Activated T-cell treated with anti-CD3 and anti-CD28 coated beads for 48 hours (primary cell): ENCODE measurements around the gene PIP5K1A.
"Not testable (repeated sequence)": the region's sequence is repeated elsewhere in the genome, so short reads cannot be mapped to it uniquely, and the experiment has no call there.

Experiments used
- DNase-seq: peaks from one replicate; pipeline ENCODE4 v3.0.0-alpha.2; 2020; ENCODE audit warnings: low read depth

PIP5K1A gene

GRCh38 chr1:151193304-151193703 is 5.0 kb upstream of the PIP5K1A start:
- DNase-seq, result no peak

DNA sequence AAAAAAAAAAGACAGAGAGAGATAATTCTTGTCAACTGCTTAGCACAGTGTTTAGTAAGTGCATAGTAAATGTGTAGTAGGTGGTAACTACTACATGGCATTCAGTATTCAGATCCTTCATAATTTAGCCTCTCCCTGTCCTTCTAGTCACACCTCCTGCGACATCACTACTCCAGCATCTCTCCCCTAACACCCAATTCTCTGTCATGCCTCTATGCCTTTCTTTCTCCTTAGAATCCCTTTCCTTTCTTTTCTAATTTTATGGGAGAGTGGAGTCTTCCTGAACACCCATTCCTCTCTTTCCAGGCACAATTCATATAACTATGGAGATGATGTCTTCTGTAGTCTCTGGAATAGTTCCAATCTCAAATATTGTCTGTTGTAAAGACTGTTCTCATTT is 4.5 kb upstream of the PIP5K1A start:
- DNase-seq, result no peak

DNA sequence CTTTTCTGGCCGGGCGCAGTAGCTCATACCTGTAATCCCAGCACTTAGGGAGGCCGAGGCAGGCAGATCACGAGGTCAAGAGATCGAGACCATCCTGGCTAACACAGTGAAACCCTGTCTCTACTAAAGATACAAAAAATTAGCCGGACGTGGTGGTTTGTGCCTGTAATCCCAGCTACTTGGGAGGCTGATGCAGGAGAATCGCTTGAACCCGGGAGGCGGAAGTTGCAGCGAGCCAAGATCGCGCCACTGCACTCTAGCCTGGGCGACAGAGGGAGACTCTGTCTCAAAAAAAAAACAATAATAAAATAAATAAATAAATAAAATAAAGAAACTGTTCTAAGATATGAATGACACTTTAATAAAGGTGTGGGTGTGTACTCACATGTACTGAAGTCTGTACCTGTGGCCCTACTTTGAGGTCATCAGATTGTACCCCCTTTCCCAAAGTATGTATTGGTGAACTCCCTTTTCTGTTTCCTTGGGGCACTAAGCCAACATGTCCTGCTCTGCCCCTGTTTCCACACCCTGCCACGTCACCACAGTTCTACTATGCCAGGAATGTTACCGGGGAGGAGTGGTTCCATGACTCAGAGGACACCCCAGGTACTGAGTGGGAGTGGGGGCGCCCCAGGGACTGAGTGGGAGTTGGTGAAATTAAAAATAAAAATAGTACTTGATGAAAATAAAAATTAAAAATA is 3.3 kb upstream of the PIP5K1A start:
- DNase-seq, result not testable (repeated sequence)

DNA sequence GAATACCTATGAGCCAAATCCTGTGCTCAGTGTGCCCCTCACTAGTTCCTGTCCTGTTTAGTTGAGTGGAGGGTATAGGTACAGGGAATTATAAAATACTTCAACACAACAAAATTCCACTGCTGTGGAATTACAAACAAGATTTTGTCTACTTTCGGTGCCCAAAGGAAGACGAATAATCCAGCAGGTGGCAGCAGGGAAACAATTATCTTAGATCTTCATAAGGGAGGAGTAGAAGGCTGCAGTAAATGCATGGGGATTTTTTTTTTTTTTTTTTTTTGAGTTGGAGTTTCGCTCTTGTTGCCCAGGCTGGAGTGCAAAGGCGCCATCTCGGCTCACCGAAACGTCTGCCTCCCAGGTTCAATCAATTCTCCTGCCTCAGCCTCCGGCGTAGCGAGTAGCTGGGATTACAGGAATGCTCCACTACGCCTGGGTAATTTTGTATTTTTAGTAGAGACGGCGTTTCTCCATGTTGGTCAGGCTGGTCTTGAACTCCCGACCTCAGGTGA is 2.0 kb upstream of the PIP5K1A start:
- DNase-seq, result no peak

DNA sequence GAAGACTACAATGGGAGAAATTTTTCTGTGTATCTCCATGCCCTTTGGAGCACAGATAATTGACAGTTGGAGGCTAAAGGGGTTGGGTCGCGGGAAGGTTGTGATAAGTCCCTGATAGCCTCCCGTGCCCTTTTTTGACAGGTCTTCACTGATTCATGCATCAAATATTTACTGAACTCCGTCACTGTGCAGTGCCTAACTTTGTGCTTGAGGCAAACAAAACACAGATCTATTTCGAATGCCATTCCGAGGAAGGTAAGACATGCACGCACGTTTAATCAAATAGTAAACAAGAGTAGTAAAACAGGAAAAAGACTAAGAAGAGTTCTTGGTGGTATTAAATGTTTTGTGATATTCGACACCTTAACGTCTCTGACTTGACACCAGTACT is 494 bp upstream of the PIP5K1A start:
- no peak for DNase-seq

DNA sequence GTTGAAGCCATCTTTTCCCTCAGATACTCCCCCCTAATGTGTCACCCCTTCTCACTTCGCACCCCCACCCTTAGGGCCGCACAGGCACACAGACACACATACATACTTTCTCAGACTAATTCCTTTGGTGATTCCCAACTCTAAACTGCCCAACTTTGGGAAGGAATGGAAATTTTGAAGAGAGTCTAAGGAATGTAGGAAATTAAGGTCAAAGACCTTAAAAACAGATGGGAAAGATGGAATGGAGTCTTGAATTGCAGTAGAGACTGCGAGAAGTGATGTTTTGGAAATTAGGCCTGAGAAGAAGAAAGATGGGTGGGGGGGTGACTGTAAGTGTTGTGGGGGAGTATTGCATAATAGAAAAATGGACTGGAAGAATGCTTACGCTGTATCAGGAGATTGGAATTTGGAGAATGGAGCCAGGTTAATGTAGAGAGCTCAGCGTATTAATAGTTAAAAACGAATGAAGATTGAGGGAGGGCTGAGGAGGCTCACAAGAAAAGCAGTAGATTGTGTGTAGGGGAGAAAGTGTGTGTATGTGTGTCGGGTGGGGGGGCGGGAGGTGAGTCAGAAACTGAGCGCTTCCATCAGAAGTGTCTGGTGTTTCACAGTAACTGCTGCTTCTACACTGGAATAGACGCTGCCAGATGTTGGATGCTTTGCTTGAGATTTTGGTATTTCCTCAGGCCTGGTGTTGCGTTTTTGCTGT is 1.7 kb downstream of the PIP5K1A start:
- DNase-seq, result no peak

DNA sequence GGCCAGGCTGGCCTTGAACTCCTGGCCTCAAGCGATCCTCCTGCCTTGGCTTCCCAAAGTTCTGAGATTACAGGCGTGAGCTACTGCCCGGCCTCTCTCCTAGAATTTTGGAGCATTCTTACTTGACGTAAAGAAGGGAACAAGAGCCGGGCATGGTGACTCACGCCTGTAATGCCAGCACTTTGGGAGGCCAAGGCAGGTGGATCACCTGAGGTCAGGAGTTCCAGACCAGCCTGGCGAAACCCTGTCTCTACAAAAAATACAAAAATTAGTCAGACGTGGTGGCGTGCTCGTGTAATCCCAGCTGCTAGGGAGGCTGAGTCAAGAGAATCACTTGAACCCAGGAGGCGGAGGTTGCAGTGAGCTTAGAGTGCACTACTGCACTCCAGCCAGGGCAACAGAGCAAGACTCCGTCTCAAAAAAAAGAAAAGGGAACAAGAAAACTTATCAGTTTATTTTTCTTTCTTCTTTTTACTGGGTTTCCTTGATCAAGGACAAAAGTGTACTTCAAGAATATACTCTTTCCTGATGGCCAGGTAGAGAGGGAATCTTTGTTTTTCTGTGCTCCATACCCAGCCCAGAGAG is 7.1 kb downstream of the PIP5K1A start:
- not testable (repeated sequence) for DNase-seq

DNA sequence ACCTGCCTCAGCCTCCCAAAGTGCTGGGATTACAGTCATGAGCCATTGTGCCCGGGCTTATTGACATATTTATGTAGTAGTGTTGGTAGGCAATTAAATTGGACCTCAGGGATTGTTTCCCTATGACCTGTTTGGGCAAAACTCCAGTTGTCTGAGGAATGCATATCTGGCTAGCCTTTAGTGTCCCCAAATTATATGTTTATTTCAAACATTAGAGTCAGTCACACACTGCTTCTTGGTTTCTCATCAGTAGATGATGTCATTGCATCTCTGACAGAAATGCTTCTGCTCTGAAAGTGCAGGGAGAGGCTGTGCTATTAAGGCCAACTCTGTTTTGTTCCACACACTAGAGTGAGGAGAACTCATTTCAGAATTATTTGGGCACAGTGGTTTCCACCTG is 12.5 kb downstream of the PIP5K1A start:
- no peak for DNase-seq

DNA sequence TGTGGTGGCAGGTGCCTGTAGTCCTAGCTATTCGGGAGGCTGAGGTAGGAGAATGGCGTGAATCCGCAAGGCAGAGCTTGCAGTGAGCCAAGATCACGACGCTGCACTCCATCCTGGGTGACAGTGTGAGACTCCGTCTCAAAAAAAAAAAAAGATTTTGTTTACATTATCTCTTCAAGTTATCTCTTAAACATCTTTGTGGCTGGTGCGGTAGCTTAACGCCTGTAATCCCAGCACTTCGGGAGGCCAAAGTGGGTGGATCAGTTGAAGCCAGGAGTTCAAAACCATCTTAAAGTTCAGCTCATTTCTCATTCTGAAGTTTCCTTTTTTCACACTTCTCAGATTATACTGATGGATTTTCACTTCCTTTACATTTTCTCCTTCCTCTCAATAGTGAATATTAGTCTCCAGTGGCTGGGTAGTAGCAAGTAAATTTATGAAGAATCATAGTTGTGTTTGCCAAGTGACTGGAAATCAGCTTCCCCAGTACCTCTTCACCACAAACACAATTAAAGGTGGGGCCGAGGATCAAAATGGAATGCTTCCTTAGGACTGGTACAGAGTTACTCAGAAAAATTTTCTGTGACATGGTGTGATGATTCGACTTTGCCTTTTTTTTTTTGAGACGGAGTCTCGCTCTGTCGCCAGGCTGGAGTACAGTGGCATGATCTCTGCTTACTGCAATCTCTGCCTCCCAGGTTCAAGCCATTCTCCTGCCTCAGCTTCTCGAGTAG is 13.8 kb downstream of the PIP5K1A start:
- no peak for DNase-seq

- DNase-seq, result no peak
These were observed 15.2 kb downstream of the PIP5K1A start for GRCh38 chr1:151213560-151213959.

DNA sequence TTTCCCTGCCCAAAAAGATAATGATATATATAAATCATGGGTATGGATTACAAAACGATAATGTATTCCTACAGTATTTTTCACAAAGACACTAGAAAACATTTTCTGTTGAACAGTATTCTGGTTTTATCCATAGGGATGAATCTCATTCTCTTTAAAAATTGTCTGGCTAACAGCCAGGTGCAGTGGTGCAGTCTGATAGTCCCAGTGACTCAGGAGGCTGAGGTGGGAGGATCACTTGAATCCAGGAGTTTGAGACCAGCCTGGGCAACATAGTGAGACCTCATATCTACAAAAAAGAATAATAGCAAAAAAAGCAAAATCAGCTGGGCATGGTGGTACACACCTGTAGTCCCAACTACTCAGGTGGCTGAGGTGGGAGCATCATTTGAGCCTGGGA is 23.3 kb downstream of the PIP5K1A start:
- no peak for DNase-seq

- DNase-seq, result no peak
These were observed 23.8 kb downstream of the PIP5K1A start for GRCh38 chr1:151222130-151222529.

- no peak for DNase-seq
These were observed 36.9 kb downstream of the PIP5K1A start for GRCh38 chr1:151235235-151235634.

DNA sequence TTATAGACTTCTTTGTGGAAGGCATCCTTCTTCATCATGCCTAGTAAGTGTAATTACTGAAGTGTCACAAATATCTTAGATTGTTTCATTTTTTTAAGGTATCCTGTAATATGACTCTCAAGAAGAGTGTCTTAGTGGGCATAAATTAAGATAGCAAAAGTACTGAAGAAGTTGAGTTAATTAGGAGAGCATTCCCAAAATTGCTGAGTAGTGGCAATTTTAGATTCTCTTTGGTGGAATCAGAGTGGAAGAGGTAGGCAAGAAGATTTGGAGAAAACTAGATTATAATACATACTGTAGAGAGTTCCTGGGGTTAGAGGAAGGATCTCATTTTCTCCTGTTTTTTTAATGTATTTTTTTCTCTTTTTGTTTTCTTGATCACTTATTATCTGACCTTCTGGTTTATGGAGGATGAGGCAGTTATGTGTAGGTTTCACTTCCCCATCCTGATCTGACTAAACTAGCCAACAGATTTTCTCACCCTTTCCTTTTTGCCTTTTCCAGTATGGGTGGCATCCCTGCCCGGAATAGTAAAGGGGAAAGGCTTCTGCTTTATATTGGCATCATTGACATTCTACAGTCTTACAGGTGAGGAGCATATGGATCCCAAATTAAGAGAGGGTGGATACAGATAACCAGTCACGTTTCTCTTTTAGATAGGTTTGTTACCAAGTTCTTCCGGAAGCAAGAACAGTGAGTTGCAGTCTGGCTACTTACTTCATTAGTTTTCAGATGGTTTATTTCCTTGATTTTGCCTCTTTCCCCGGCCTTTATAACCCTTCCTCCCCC is 39.5 kb downstream of the PIP5K1A start:
- DNase-seq, result no peak

DNA sequence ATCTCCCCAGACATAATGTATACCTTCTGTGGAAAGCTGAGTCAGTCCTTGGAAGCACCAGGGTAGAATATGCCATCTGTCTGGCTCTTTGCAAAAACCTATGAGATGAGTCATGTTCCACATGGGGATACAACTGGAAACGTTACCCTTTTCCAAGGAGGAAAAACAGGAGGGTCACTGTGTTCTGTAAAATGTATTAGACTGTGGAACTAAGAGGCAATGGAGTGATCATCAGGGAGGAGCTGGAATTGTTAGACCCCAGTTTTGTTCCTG is 40.1 kb downstream of the PIP5K1A start:
- no peak for DNase-seq

DNA sequence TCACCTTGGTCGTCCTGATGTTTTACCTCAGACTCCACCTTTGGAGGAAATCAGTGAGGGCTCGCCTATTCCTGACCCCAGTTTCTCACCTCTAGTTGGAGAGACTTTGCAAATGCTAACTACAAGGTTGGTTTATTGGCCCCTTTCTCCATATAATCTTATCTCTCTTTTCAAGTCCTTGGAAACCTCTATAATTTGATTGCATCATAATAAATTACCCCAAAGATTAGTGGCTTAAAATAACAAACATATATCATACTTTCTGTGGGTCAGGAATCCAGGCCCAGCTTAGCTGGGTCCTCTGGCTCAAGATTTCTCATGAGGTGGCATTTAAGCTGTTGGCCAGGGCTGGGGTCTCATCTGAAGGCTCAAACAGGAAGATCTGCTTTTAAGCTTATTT is 44.1 kb downstream of the PIP5K1A start:
- DNase-seq, result no peak

DNA sequence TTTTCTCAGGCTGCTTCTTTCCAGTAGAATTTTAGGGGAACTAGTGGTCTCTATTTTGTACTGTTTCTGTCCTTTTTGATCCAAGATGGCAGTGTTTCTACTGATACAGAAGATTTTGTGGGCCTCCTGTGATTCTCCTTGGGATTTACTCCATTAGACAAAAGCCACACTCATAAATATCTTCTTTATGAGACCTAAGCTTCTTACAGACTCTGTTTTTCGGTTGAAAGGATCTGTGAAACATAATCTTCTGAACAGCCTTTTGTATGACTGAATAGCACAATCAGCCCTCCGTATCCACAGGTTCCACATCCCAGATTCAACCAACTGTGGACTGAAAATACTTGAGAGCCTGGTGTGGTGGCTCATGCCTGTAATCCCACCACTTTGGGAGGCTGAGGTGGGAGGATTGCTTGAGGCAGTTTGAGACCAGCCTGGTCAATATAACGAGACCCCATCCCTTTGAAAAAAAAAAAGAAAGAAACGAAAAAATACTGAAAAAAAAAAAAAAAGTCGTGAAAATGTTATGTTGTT is 45.4 kb downstream of the PIP5K1A start:
- no peak for DNase-seq

GRCh38 chr1:151246786-151247185 is 48.4 kb downstream of the PIP5K1A start:
- DNase-seq, result no peak

GRCh38 chr1:151251656-151252470 is 53.5 kb downstream of the PIP5K1A start:
- DNase-seq, result peak; percentile 23

- DNase-seq, result peak; percentile 89
These were observed 56.2 kb downstream of the PIP5K1A start, which contains the start of gene PSMD4 for GRCh38 chr1:151254217-151255213. Gene PSMD4, plus strand, starts transcription at chr1:151254734. Its CDS starts 49 bp downstream, at chr1:151254783.
